Measurements from ENCODE around the gene GPR22.

Gene GPR22

GRCh38 chr7:107479303-107479702, 9.4 kb downstream of the GPR22 start:
- DNase-seq: no peak

- no peak for DNase-seq
Observed at GRCh38 chr7:107480932-107481331, 11.1 kb downstream of the GPR22 start.

- no peak for DNase-seq
Observed at GRCh38 chr7:107482571-107482970, 12.7 kb downstream of the GPR22 start.

GRCh38 chr7:107486041-107486440, 16.2 kb downstream of the GPR22 start:
- no peak for DNase-seq

GRCh38 chr7:107492875-107493274, 23.0 kb downstream of the GPR22 start:
- no peak for DNase-seq

- no peak for DNase-seq
Observed at GRCh38 chr7:107494315-107494751, 24.5 kb downstream of the GPR22 start.

- no peak for DNase-seq
Observed at GRCh38 chr7:107494884-107495283, 25.0 kb downstream of the GPR22 start.

- no peak for DNase-seq
Observed at GRCh38 chr7:107495516-107495915, 25.7 kb downstream of the GPR22 start.

GRCh38 chr7:107499731-107500130, 29.9 kb downstream of the GPR22 start:
- DNase-seq: no peak

GRCh38 chr7:107501593-107501992, 31.7 kb downstream of the GPR22 start:
- no peak for DNase-seq

- no peak for DNase-seq
Observed at GRCh38 chr7:107502154-107502553, 32.3 kb downstream of the GPR22 start.

GRCh38 chr7:107502797-107503196, 32.9 kb downstream of the GPR22 start:
- DNase-seq: no peak

GRCh38 chr7:107503687-107504086, 33.8 kb downstream of the GPR22 start:
- DNase-seq: no peak

- DNase-seq: no peak
Observed at GRCh38 chr7:107505362-107505761, 35.5 kb downstream of the GPR22 start.

- DNase-seq: no peak
Observed at GRCh38 chr7:107505997-107506673, 36.3 kb downstream of the GPR22 start.

- DNase-seq: no peak
Observed at GRCh38 chr7:107506674-107507339, 37.0 kb downstream of the GPR22 start.

All from SIG-M5 (cell line).